CD1c-positive myeloid dendritic cell (primary cell): Measurements from ENCODE around the gene DDIT3.

Source experiments
- DNase-seq: peaks from one replicate; pipeline ENCODE4 v3.0.0-alpha.2; 2016; ENCODE audit errors: extremely low spot score

Gene DDIT3

DNA sequence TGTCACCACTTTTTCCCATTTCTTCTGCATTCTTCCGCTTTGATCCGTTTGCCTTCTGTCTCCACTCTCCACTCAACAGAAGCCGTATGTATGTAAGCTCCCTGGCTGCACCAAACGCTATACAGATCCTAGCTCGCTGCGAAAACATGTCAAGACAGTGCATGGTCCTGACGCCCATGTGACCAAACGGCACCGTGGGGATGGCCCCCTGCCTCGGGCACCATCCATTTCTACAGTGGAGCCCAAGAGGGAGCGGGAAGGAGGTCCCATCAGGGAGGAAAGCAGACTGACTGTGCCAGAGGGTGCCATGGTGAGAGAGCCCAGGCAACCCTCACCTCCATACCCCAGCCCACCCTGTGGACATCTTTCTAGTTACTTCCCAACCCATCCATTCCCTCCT, 52.4 kb downstream of the DDIT3 start:
- no peak for DNase-seq

DNA sequence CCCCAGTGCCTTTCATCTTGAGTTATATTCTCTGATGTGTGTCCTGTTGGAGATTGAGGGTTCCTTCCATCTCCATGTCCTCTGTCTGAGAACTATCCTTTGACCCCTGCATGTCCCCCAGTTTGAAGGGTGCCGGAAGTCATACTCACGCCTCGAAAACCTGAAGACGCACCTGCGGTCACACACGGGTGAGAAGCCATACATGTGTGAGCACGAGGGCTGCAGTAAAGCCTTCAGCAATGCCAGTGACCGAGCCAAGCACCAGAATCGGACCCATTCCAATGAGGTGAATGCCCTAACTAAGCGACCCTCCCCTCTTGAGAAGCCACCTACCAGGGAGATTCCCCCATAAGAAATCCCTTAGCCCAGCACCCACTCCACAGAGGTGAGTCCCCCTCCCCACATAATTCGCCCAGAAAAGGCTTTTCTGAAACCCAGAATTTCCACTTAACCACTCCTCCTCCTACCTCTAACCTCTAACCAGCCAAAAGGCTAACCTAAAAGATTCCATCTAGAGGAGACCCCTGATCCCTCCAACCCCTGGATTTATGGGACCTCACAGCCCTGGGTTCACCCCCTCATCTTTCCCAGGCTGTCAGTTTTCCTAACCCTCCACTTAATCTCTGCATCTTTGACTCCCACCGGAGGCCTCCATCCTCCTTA, 53.0 kb downstream of the DDIT3 start:
- no peak for DNase-seq
